GM12878 (cell line): Measurements from ENCODE around the gene PHRF1. TPM values are rescaled to one million over a fixed set of nuclear protein-coding genes. Genes with fewer than 3 reads are reported as not detected.
"Not testable (repeated sequence)": the region's sequence is repeated elsewhere in the genome, so short reads cannot be mapped to it uniquely, and the experiment has no call there.

ENCODE experiments used
- ATAC-seq: fragments of 200-7000 bp; cut with Tn5 transposase; 3 replicates; pipeline ENCODE4 v1.9.1; 2020; ENCODE audit warnings: mild to moderate bottlenecking, moderate library complexity
- BruUV-seq: library from RNA; stranded (reverse); fragments of 400-500 nt; replicated peaks from 2 replicates; lab custom pipeline; 2021; lab: Mats Ljungman, UMichigan
- CTCF ChIA-PET: fragments of 300-600 bp; sonication (Branson Sonifier 250); formaldehyde crosslinking; extraction: SDS; loops from one replicate; lab custom pipeline; 2021; ENCODE audit warnings: inconsistent platforms; lab: Yijun Ruan, JAX
- POLR2A ChIA-PET: fragments of 350-600 bp; formaldehyde crosslinking; extraction: SDS; loops from one replicate; lab custom pipeline; 2021; ENCODE audit warnings: inconsistent platforms; lab: Charles Lee
- RAD21 ChIA-PET: fragments of 300-600 bp; sonication (Branson Sonifier 250); formaldehyde crosslinking; loops from one replicate; lab custom pipeline; 2023; ENCODE audit warnings: antibody characterized with exemption; ENCODE audit not compliant: unreplicated experiment; lab: Charles Lee
- SMC1A ChIA-PET: fragments of 300-600 bp; sonication (Branson Sonifier 250); formaldehyde crosslinking; loops from one replicate; lab custom pipeline; 2023; ENCODE audit not compliant: unreplicated experiment, uncharacterized antibody; lab: Charles Lee
- DNase-seq: peaks from one replicate; pipeline ENCODE4 v3.0.0-alpha.2; 2011; ENCODE audit warnings: low read depth, low spot score
- FAIRE-seq: peaks from 3 replicates; lab custom pipeline; 2011; peaks lifted over from hg19 to GRCh38; lab: Jason Lieb, UNC
- H2AFZ ChIP-seq: 2 replicates; pipeline ENCODE4 v1.6.0; 2011; ENCODE audit warnings: low read depth, low read length, control low read depth; ENCODE audit not compliant: control insufficient read depth
- H3K27ac ChIP-seq: 2 replicates; pipeline ENCODE4 v1.5.1; 2011; ENCODE audit warnings: control low read depth; ENCODE audit not compliant: control insufficient read depth, insufficient read depth
- H3K27me3 ChIP-seq, 2 experiments: replicated peaks in 1 of 2; 2 replicates each; pipeline versions ENCODE4 v1.6.0 to v1.6.1; 2011; ENCODE audit warnings: low read length in 1 of 2; ENCODE audit not compliant: control insufficient read depth in 2 of 2, insufficient read depth in 2 of 2
- H3K36me3 ChIP-seq, 2 experiments: 2 replicates each; pipeline ENCODE4 v1.5.1; 2011; ENCODE audit warnings: low read length in 1 of 2; ENCODE audit not compliant: control insufficient read depth in 2 of 2, insufficient read depth in 2 of 2
- H3K4me1 ChIP-seq: 2 replicates; pipeline ENCODE4 v1.6.1; 2011; ENCODE audit warnings: mild to moderate bottlenecking, low read length, moderate library complexity, mixed read lengths; ENCODE audit not compliant: control insufficient read depth, insufficient read depth
- H3K4me2 ChIP-seq: 2 replicates; pipeline ENCODE4 v1.6.0; 2011; ENCODE audit warnings: control low read depth; ENCODE audit not compliant: control insufficient read depth, insufficient read depth
- H3K4me3 ChIP-seq: fragments of 200-600 bp; sonication (generic); 2 replicates; pipeline ENCODE4 v1.5.1; 2016
- H3K79me2 ChIP-seq: 2 replicates; pipeline ENCODE4 v1.6.0; 2011; ENCODE audit warnings: low read length; ENCODE audit not compliant: control insufficient read depth, insufficient read depth
- H3K9ac ChIP-seq: 2 replicates; pipeline ENCODE4 v1.8.0; 2011; ENCODE audit warnings: low read length, control low read depth, mixed read lengths; ENCODE audit not compliant: control insufficient read depth, insufficient read depth
- H3K9me3 ChIP-seq: replicated peaks from 3 replicates; pipeline ENCODE4 v1.5.1; 2011; ENCODE audit warnings: mild to moderate bottlenecking, low read length; ENCODE audit not compliant: control insufficient read depth, insufficient read depth
- H4K20me1 ChIP-seq: 2 replicates; pipeline ENCODE4 v1.6.0; 2011; ENCODE audit not compliant: control insufficient read depth, insufficient read depth
- PBX3 ChIP-seq: IDR thresholded peaks from 2 replicates; pipeline ENCODE4 v1.6.1; 2011; ENCODE audit warnings: mild to moderate bottlenecking, low read depth, low read length, moderate library complexity; ENCODE audit not compliant: insufficient replicate concordance
- RFX5 ChIP-seq: IDR thresholded peaks from 2 replicates; pipeline ENCODE4 v1.6.1; 2011; ENCODE audit warnings: low read depth, low read length, improper control_type of control experiment
- ZBED1 ChIP-seq: IDR thresholded peaks from 2 replicates; pipeline ENCODE4 v1.6.1; 2016; ENCODE audit warnings: borderline replicate concordance
- ZNF687 ChIP-seq: fragments of 450-650 bp; IDR thresholded peaks from 2 replicates; pipeline ENCODE4 v1.6.1; 2017; ENCODE audit warnings: mild to moderate bottlenecking, moderate library complexity
- ZZZ3 ChIP-seq: IDR thresholded peaks from 2 replicates; pipeline ENCODE4 v1.6.1; 2011; ENCODE audit warnings: low read depth; ENCODE audit not compliant: control insufficient read depth, insufficient read length
- WGBS: methylation state at CpG from one replicate; pipeline ENCODE4 v1.1.6; 2016; ENCODE audit warnings: low lambda C conversion rate; ENCODE audit not compliant: insufficient replicate concordance, insufficient coverage; ENCODE audit errors: missing lambda C conversion rate; 5-methylcytosine and 5-hydroxymethylcytosine counted together
- in situ Hi-C: fragments of 300-500 bp; cut with MboI; formaldehyde crosslinking; loops from 9 replicates; pipeline ENCODE4 v1.14.3; 2018; ENCODE audit warnings: mixed read lengths
- intact Hi-C: fragments of 100-400 bp; cut with micrococcal nuclease; formaldehyde crosslinking; loops from one replicate; pipeline ENCODE4 v1.14.2; 2022; ENCODE audit not compliant: unreplicated experiment
- polyA plus RNA-seq, 11 experiments: library from polyadenylated mRNA; depleted of rRNA in 4 of 11; unstranded in 6 of 11; stranded (reverse) in 5 of 11; fragments of >200 nt; fragmentation: Nextera tagmentation in 4 of 11; fragmentation: Illumina TruSeq in 1 of 11; extraction: Ambion mirVana in 4 of 11; extraction: Trizol in 1 of 11; gene quantifications; 1 replicate in 1 of 11; 2 replicates in 10 of 11; pipeline versions ENCODE4 v1.2.1 to v1.2.3, GENCODE V29; 2011 to 2016; ENCODE audit warnings: inconsistent platforms in 2 of 11, missing spikeins in 2 of 11, low read depth in 1 of 11
- total RNA-seq, 4 experiments: library from RNA; depleted of rRNA in 3 of 4; stranded (reverse); fragments of >200 nt in 3 of 4; fragmentation: Illumina TruSeq in 1 of 4; extraction: Trizol in 1 of 4; gene quantifications; 2 replicates each; pipeline versions ENCODE4 v1.2.1 to v1.2.3, GENCODE V29; 2013 to 2021
- TF ChIP-seq, protein P1 (sequence below): IDR thresholded peaks from 2 replicates; pipeline ENCODE4 v1.6.1; 2012; ENCODE audit warnings: low read depth, low read length, improper control_type of control experiment
- TF ChIP-seq, protein P2 (sequence below): fragments of 450-650 bp; IDR thresholded peaks from 2 replicates; pipeline ENCODE4 v1.6.1; 2016; ENCODE audit warnings: mild to moderate bottlenecking
- TF ChIP-seq, protein P3 (sequence below): fragments of 450-650 bp; IDR thresholded peaks from 2 replicates; pipeline ENCODE4 v1.6.1; 2018; ENCODE audit warnings: borderline replicate concordance, mild to moderate bottlenecking; ENCODE audit not compliant: partially characterized antibody

The PHRF1 gene
- total and polyA plus RNA-seq, 10 of the 15 experiments (the other 5 are each of a cell fraction or from before 2014, with no cell fraction given), result 0.13 to 43.5 (median 15.1) TPM

DNA sequence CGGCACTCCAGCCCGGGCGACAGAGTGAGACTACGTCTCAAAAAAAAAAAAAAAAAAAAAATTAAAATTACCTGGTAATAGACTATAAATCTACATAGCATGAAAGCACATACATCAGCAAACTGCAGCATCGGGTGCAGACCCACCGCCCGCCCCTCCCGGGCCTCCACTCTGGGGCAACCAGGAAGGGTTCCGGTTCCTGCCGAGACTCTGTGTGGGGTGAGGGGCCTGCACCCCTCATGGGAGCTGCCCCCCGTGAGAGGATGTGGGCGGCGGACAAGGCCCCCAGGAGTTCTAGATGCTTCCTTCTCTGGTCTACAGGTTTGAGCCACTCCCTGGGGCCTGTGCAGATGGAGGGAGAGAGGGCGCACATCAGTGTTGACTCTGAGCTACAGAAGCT, 69.9 kb downstream of the PHRF1 start (continued):
- TF ChIP-seq, protein P1, sequence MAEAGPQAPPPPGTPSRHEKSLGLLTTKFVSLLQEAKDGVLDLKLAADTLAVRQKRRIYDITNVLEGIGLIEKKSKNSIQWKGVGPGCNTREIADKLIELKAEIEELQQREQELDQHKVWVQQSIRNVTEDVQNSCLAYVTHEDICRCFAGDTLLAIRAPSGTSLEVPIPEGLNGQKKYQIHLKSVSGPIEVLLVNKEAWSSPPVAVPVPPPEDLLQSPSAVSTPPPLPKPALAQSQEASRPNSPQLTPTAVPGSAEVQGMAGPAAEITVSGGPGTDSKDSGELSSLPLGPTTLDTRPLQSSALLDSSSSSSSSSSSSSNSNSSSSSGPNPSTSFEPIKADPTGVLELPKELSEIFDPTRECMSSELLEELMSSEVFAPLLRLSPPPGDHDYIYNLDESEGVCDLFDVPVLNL, result no peak
- TF ChIP-seq PBX3, result no peak
- no peak for TF ChIP-seq ZBED1
- TF ChIP-seq, protein P2, sequence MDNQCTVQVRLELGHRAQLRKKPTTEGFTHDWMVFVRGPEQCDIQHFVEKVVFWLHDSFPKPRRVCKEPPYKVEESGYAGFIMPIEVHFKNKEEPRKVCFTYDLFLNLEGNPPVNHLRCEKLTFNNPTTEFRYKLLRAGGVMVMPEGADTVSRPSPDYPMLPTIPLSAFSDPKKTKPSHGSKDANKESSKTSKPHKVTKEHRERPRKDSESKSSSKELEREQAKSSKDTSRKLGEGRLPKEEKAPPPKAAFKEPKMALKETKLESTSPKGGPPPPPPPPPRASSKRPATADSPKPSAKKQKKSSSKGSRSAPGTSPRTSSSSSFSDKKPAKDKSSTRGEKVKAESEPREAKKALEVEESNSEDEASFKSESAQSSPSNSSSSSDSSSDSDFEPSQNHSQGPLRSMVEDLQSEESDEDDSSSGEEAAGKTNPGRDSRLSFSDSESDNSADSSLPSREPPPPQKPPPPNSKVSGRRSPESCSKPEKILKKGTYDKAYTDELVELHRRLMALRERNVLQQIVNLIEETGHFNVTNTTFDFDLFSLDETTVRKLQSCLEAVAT, result no peak
- TF ChIP-seq, protein P3, sequence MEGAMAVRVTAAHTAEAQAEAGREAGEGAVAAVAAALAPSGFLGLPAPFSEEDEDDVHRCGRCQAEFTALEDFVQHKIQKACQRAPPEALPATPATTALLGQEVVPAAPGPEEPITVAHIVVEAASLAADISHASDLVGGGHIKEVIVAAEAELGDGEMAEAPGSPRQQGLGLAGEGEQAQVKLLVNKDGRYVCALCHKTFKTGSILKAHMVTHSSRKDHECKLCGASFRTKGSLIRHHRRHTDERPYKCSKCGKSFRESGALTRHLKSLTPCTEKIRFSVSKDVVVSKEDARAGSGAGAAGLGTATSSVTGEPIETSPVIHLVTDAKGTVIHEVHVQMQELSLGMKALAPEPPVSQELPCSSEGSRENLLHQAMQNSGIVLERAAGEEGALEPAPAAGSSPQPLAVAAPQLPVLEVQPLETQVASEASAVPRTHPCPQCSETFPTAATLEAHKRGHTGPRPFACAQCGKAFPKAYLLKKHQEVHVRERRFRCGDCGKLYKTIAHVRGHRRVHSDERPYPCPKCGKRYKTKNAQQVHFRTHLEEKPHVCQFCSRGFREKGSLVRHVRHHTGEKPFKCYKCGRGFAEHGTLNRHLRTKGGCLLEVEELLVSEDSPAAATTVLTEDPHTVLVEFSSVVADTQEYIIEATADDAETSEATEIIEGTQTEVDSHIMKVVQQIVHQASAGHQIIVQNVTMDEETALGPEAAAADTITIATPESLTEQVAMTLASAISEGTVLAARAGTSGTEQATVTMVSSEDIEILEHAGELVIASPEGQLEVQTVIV, result no peak
- TF ChIP-seq ZNF687, result no peak
- no peak for TF ChIP-seq ZZZ3
- no peak for TF ChIP-seq RFX5

DNA sequence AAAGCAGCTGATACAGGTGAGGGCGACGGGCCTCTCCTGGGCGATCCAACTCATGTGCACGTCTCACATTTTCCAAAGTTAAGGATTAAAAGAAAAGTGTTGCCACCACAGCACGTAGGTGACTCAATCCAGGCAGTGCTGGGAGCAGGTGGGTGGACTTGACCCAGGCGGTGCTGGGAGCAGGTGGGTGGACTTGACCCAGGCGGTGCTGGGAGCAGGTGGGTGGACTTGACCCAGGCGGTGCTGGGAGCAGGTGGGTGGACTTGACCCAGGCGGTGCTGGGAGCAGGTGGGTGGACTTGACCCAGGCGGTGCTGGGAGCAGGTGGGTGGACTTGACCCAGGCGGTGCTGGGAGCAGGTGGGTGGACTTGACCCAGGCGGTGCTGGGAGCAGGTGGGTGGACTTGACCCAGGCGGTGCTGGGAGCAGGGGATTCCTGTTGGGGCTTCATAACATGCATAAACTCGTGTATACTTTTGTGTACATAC, 71.4 kb downstream of the PHRF1 start:
- BruUV-seq, H3K4me2 ChIP-seq, FAIRE-seq, H3K27ac ChIP-seq, CTCF ChIA-PET, in situ Hi-C loops, H3K9ac ChIP-seq, ATAC-seq, RAD21 ChIA-PET, H4K20me1 ChIP-seq, H3K9me3 ChIP-seq, POLR2A ChIA-PET, H3K4me3 ChIP-seq, H3K79me2 ChIP-seq, H2AFZ ChIP-seq, DNase-seq, H3K36me3 ChIP-seq, H3K27me3 ChIP-seq, intact Hi-C loops, SMC1A ChIA-PET: not testable (repeated sequence)
- 96% methylated on average over 9 of the region's 14 CpGs for WGBS
- H3K4me1 ChIP-seq, result peaks cover 13% of the 10 kb centered on the region
